ENCODE data around the gene DOCK3. TPM values are rescaled to one million over a fixed set of nuclear protein-coding genes. Genes with fewer than 3 reads are reported as not detected.
"Not testable (repeated sequence)": the region's sequence is repeated elsewhere in the genome, so short reads cannot be mapped to it uniquely, and the experiment has no call there.

The DOCK3 gene
- total and polyA plus RNA-seq, 2 donors from 2014 or later: 0.49 to 0.54 TPM

GRCh38 chr3:50961386-50961785 lies 286.7 kb downstream of the DOCK3 start:
- intact Hi-C loops (cut with DNase I): no loop called here
- no peaks in the 10 kb centered on the region for H3K4me1 ChIP-seq (ENCODE audit: control insufficient read depth in 2 of 3, insufficient read depth in 2 of 3, low read depth in 1 of 3, low read length in 3 of 3)
- no peak overlapping the region for H3K27ac ChIP-seq (ENCODE audit: low read depth in 2 of 2, low read length in 2 of 2)
- no peaks in the 10 kb centered on the region for H3K9me3 ChIP-seq (ENCODE audit: control insufficient read depth in 2 of 3, insufficient read depth in 1 of 3, low read length in 3 of 3)
- no peak overlapping the region for H3K9ac ChIP-seq (ENCODE audit: low read length in 3 of 3)
- TF ChIP-seq CTCF (IDR thresholded peaks at IDR 0.05; ENCODE audit: borderline replicate concordance, extremely low read depth, insufficient read depth): no peak
- no peak overlapping the region for H3K4me3 ChIP-seq (ENCODE audit: low read length in 3 of 3)
- H3K27me3 ChIP-seq (ENCODE audit: control insufficient read depth, insufficient read depth, low read length): no peaks in the 10 kb centered on the region
- FAIRE-seq (no peak), DNase-seq (no peak)
- no peaks in the 10 kb centered on the region for H3K36me3 ChIP-seq (ENCODE audit: control insufficient read depth in 2 of 3, insufficient read depth in 3 of 3, low read length in 3 of 3)

DNA sequence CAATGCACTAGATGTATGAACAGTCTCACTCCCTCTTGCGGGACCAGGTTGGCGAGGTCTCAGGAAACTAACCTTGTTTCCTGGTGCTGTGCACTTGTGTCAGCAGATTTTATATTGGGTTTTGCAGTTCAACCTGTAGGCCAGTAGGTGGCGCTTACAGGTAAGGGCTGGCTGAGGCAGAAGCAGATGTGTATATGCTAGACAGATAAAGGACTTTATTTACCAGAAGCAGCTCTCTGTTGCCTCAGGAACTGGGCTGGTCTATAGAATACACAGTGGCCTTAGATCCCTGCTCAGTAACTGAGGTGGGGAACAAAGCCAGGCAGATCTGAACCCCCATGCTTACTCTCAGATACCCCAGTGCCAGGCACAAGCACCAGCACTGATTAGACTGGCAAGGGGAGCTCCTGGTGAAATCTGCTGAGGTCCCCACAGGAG lies 296.8 kb downstream of the DOCK3 start:
- DNase-seq (peak in 4 of 5 donors; percentile 31 to 60 (median 54)), FAIRE-seq (no peak)
- no peak overlapping the region for H3K4me3 ChIP-seq (ENCODE audit: low read length in 3 of 3)
- H3K9ac ChIP-seq (ENCODE audit: low read length in 3 of 3): no peak overlapping the region
- no peaks in the 10 kb centered on the region for H3K4me1 ChIP-seq (ENCODE audit: control insufficient read depth in 2 of 3, insufficient read depth in 2 of 3, low read depth in 1 of 3, low read length in 3 of 3)
- H3K9me3 ChIP-seq (ENCODE audit: control insufficient read depth in 2 of 3, insufficient read depth in 1 of 3, low read length in 3 of 3): no peaks in the 10 kb centered on the region
- intact Hi-C loops (cut with DNase I): no loop called here
- TF ChIP-seq CTCF (IDR thresholded peaks at IDR 0.05; ENCODE audit: borderline replicate concordance, extremely low read depth, insufficient read depth): peak; percentile 71
- no peaks in the 10 kb centered on the region for H3K36me3 ChIP-seq (ENCODE audit: control insufficient read depth in 2 of 3, insufficient read depth in 3 of 3, low read length in 3 of 3)
- H3K27me3 ChIP-seq (ENCODE audit: control insufficient read depth, insufficient read depth, low read length): no peaks in the 10 kb centered on the region
- H3K27ac ChIP-seq (ENCODE audit: low read depth in 2 of 2, low read length in 2 of 2): no peak overlapping the region

DNA sequence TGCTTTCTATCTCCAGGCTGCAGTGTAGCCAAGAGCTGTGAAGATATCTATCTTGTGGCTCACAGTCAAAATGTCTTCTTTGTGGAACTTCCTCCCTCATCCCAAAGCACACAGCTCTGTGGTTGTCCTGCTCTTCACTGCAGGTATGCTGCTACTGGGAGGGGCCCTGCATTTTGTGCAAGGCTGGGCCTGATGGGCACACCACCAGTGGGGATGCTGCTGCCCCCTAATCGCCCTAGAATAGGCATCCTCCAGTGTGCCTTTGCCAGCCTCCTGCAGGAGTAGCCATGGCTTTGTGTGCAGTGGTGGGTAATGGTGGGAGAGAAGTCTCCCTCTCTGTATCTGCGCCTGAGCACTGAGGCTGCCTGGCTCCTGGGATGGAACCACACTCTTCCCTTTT lies 297.3 kb downstream of the DOCK3 start:
- DNase-seq: no peak
- FAIRE-seq: no peak
- Histone ChIP-seq H3K36me3 (ENCODE audit: control insufficient read depth in 2 of 3, insufficient read depth in 3 of 3, low read length in 3 of 3) (no peaks in the 10 kb centered on the region), H3K27ac (ENCODE audit: low read depth in 2 of 2, low read length in 2 of 2) (no peak overlapping the region), H3K27me3 (ENCODE audit: control insufficient read depth, insufficient read depth, low read length) (no peaks in the 10 kb centered on the region), H3K9me3 (ENCODE audit: control insufficient read depth in 2 of 3, insufficient read depth in 1 of 3, low read length in 3 of 3) (no peaks in the 10 kb centered on the region), H3K9ac (ENCODE audit: low read length in 3 of 3) (no peak overlapping the region), H3K4me3 (ENCODE audit: low read length in 3 of 3) (no peak overlapping the region), H3K4me1 (ENCODE audit: control insufficient read depth in 2 of 3, insufficient read depth in 2 of 3, low read depth in 1 of 3, low read length in 3 of 3) (no peaks in the 10 kb centered on the region)
- intact Hi-C loops (cut with DNase I): no loop called here
- no peak for TF ChIP-seq CTCF (IDR thresholded peaks at IDR 0.05; ENCODE audit: borderline replicate concordance, extremely low read depth, insufficient read depth)

- FAIRE-seq; H3K9me3 ChIP-seq (ENCODE audit: control insufficient read depth in 2 of 3, insufficient read depth in 1 of 3, low read length in 3 of 3); H3K27me3 ChIP-seq (ENCODE audit: control insufficient read depth, insufficient read depth, low read length); H3K27ac ChIP-seq (ENCODE audit: low read depth in 2 of 2, low read length in 2 of 2); H3K9ac ChIP-seq (ENCODE audit: low read length in 3 of 3); H3K4me1 ChIP-seq (ENCODE audit: control insufficient read depth in 2 of 3, insufficient read depth in 2 of 3, low read depth in 1 of 3, low read length in 3 of 3); intact Hi-C loops (cut with DNase I); H3K4me3 ChIP-seq (ENCODE audit: low read length in 3 of 3); DNase-seq; H3K36me3 ChIP-seq (ENCODE audit: control insufficient read depth in 2 of 3, insufficient read depth in 3 of 3, low read length in 3 of 3): not testable (repeated sequence)
Observed at GRCh38 chr3:50978586-50978985, 303.9 kb downstream of the DOCK3 start.

Measured in kidney (tissue), 14 donors.